ENCODE results near the gene REXO4.

DNA sequence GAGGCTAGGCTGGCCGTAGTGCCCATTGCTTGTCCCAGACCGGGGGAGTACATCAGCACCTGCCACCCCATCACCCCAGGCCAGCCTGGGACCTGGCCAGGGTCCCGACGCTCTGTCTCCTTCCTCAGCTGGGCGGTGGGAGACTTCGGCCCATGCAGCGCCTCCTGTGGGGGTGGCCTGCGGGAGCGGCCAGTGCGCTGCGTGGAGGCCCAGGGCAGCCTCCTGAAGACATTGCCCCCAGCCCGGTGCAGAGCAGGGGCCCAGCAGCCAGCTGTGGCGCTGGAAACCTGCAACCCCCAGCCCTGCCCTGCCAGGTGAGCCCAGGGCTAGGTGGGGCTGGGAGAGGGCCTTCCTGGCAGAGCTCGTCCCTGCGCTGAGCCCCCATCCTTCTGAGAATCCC is 25.4 kb upstream of the REXO4 start:
- TF ChIP-seq POLR2A (IDR thresholded peaks at IDR 0.05), result no peak
- no peak for TF ChIP-seq CTCF (IDR thresholded peaks at IDR 0.05)

Measured in gastroesophageal sphincter (tissue), 3 donors.